ENCODE measurements around the gene TCF20. TPM values are rescaled to one million over a fixed set of nuclear protein-coding genes. Genes with fewer than 3 reads are reported as not detected.

The TCF20 gene
- total and polyA plus RNA-seq, 2 experiments from 2014 or later, result 5.7 to 48.8 TPM

DNA sequence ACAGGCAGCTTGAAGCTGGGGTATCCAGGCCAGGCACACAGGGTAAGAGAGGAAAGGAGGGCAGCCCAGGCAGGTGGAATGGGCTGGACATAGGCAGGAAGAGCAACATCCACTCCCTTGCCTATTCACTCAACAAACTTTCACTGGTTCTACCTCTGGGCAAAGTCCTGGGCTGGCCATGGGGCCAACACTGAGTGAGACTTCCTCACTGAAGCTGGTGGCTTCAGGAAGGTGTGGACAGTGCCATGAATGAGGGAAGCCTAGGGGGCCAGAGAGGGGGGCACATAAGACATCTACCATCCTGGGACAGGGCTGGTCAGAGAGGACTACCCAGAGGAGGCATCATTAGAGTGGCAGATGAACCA is 44.9 kb upstream of the TCF20 start:
- no peaks in the 10 kb centered on the region for H3K9me3 ChIP-seq (ENCODE audit: low read depth)
- DNase-seq (ENCODE audit: low read depth in 1 of 2, low spot score in 1 of 2), result no peak
- no peaks in the 10 kb centered on the region for H3K36me3 ChIP-seq
- H3K4me3 ChIP-seq, result no peak overlapping the region
- no peaks in the 10 kb centered on the region for H3K27me3 ChIP-seq
- peaks cover 60% of the 10 kb centered on the region for H3K4me1 ChIP-seq (ENCODE audit: low read depth)
- peak overlapping the region; percentile 74 for H3K27ac ChIP-seq
- TF ChIP-seq, protein P1, sequence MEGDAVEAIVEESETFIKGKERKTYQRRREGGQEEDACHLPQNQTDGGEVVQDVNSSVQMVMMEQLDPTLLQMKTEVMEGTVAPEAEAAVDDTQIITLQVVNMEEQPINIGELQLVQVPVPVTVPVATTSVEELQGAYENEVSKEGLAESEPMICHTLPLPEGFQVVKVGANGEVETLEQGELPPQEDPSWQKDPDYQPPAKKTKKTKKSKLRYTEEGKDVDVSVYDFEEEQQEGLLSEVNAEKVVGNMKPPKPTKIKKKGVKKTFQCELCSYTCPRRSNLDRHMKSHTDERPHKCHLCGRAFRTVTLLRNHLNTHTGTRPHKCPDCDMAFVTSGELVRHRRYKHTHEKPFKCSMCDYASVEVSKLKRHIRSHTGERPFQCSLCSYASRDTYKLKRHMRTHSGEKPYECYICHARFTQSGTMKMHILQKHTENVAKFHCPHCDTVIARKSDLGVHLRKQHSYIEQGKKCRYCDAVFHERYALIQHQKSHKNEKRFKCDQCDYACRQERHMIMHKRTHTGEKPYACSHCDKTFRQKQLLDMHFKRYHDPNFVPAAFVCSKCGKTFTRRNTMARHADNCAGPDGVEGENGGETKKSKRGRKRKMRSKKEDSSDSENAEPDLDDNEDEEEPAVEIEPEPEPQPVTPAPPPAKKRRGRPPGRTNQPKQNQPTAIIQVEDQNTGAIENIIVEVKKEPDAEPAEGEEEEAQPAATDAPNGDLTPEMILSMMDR (IDR thresholded peaks at IDR 0.05; ENCODE audit: low read depth, low read length), result no peak

DNA sequence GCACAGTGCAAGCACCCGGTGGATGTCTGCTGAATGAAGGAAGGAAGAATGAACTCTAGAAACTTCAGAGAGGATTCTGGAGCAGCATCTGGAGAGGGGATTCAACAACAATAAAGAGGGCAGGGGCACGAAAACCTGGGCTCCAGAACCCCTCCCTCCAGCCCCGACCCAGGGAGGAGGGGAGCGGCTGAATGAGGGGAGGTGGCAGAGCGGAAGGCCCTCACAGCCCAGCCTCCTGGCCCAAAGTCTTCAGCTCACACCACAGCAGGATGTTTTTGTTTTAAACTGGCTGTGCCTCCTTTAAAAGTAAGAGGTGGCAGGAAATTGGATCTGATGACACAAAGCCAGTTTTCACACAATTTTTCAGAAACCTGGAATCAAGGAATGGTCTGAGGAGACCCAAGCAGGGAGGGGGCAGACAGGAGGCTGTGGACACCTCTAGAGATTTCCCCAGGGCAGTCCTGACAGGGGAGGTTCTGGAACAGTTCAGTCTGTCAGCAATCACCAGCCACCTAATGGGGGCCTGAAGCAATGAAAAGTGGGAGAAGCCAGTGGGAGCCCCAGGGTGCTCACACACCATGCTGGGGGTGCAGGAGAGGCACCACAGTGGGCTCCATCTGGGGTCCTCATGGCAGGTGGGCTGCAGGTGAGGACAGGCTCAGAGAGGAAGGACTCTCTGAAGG is 44.4 kb upstream of the TCF20 start:
- Histone ChIP-seq H3K9me3 (ENCODE audit: low read depth) (no peaks in the 10 kb centered on the region), H3K4me1 (ENCODE audit: low read depth) (peaks cover 60% of the 10 kb centered on the region), H3K27me3 (no peaks in the 10 kb centered on the region), H3K27ac (peak overlapping the region; percentile 74), H3K36me3 (no peaks in the 10 kb centered on the region), H3K4me3 (no peak overlapping the region)
- peak in 1 of 2 donors; percentile 75 for DNase-seq (ENCODE audit: low read depth in 1 of 2, low spot score in 1 of 2)
- TF ChIP-seq, protein P1 (IDR thresholded peaks at IDR 0.05; ENCODE audit: low read depth, low read length), result no peak

DNA sequence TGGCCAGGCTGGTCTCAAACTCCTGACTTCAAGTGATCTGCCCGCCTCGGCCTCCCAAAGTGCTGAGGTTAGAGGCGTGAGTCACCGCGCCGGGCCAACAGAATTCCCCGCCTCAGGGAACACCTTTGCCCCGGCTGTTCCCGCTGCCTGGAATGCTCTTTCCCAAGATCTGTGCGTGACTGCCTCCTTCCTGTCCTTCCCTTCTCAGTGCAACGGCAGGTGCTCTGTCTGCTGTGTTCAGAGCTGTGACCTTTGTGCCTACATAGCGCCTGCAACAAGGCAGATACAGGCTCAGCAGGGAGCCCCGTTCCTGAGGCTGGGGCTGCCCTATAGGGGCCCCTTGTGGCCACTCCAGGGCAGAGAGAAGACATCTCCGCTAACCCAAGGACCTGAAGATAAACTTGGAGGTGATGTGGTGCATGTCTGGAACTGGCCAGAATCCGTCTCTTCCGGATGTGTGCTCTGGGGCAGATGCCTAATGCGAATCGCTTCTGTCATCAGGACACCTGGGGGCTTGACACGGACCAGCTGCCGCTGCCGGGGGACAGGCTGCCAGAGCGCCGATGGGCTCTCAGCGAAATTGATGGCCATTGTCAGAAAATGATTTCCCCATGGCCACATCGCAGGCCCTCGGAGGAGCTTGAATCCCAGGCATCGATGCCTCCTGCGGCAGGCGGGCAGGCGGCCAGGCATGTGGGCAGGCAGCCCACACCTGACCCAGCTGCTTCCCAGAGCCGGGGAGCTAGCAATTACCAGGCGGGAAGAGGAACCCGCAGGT is 43.5 kb upstream of the TCF20 start:
- Histone ChIP-seq H3K27ac (peak overlapping the region; percentile 74), H3K27me3 (no peaks in the 10 kb centered on the region), H3K4me3 (no peak overlapping the region), H3K4me1 (ENCODE audit: low read depth) (peaks cover 66% of the 10 kb centered on the region), H3K36me3 (no peaks in the 10 kb centered on the region), H3K9me3 (ENCODE audit: low read depth) (no peaks in the 10 kb centered on the region)
- TF ChIP-seq, protein P1 (IDR thresholded peaks at IDR 0.05; ENCODE audit: low read depth, low read length), result peak; percentile 56
- DNase-seq (ENCODE audit: low read depth in 1 of 2, low spot score in 1 of 2), result peak; percentile 46 to 75

DNA sequence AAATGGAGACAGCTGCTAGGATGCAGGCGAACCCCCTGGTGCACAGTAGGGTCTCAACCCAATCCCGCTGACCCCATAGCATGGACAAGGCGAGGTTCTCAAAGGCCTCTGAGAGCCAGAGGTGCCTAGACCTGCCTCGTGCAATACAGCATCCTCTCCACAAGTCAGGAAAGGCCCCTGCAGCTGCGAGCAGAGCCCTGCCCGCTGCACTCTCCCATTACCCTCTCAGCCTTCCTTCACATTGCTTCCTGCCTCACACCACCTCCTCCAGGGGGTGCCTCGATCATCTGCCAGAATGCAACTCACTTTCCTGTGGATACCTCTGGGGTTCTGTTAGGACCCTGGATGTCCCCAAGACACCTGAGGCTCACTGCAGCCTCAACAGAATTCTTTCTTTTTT is 42.8 kb upstream of the TCF20 start:
- Histone ChIP-seq H3K9me3 (ENCODE audit: low read depth) (no peaks in the 10 kb centered on the region), H3K4me1 (ENCODE audit: low read depth) (peaks cover 67% of the 10 kb centered on the region), H3K27me3 (no peaks in the 10 kb centered on the region), H3K36me3 (no peaks in the 10 kb centered on the region), H3K4me3 (no peak overlapping the region), H3K27ac (no peak overlapping the region)
- TF ChIP-seq, protein P1 (IDR thresholded peaks at IDR 0.05; ENCODE audit: low read depth, low read length), result no peak
- DNase-seq (ENCODE audit: low read depth in 1 of 2, low spot score in 1 of 2), result no peak

DNA sequence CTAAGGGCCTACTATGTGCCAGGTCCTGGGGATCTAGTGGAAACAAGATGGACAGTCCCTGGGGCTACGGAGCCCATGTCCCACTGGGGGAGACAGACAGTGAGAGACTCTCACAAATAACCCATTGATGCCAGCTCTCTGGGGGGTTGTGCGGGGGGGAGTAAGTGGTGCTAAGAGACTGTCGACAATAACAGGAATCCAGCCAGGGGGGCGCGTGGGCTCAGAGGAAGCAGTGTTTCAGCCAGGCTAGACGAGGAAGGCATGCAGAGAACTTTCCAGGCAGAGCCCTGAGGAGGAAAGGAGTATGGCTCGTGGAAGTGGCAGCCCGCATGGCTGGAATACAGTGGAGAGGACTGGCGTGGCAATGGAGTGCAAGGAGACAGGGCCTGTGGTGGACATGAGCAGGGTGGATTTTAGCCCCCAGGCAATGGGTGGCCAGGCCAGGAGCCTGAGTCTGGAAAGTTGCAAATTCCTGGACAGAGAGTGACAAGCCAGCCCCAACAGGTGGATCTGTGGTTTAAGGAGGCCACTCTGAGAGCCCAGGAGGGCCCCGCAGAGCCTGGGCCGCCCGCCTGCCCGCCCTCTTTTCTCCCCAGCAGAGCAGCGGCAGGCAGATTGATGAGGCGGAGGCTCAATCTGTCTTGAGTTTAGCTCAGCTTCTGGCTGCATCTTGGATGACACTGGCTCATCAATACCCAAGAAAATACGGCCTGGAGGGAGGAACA is 40.0 kb upstream of the TCF20 start:
- Histone ChIP-seq H3K4me1 (ENCODE audit: low read depth) (peaks cover 55% of the 10 kb centered on the region), H3K4me3 (no peak overlapping the region), H3K27me3 (no peaks in the 10 kb centered on the region), H3K27ac (no peak overlapping the region), H3K36me3 (no peaks in the 10 kb centered on the region), H3K9me3 (ENCODE audit: low read depth) (no peaks in the 10 kb centered on the region)
- no peak for DNase-seq (ENCODE audit: low read depth in 1 of 2, low spot score in 1 of 2)
- TF ChIP-seq, protein P1 (IDR thresholded peaks at IDR 0.05; ENCODE audit: low read depth, low read length), result no peak

All from cardiac muscle cell (in vitro differentiated cells and primary cell).